CD4-positive, alpha-beta T cell (primary cell): ENCODE data around the gene VWA8. TPM values are rescaled to one million over a fixed set of nuclear protein-coding genes. Genes with fewer than 3 reads are reported as not detected.
"Not testable (repeated sequence)": the region's sequence is repeated elsewhere in the genome, so short reads cannot be mapped to it uniquely, and the experiment has no call there.

ENCODE experiments used
- ATAC-seq: fragments of 200-7000 bp; cut with Tn5 transposase; one replicate; pipeline ENCODE4 v1.10.0; 2022; ENCODE audit warnings: mild to moderate bottlenecking; ENCODE audit not compliant: poor library complexity
- CTCF ChIA-PET: fragments of 350-600 bp; sonication (Branson Sonifier 250); formaldehyde crosslinking; loops from one replicate; lab custom pipeline; 2021; ENCODE audit warnings: antibody characterized with exemption, inconsistent platforms; lab: Charles Lee
- POLR2A ChIA-PET: fragments of 350-600 bp; sonication (Branson Sonifier 250); formaldehyde crosslinking; loops from one replicate; lab custom pipeline; 2021; ENCODE audit warnings: antibody characterized with exemption, inconsistent platforms; lab: Charles Lee
- DNase-seq, 14 experiments: peaks; one replicate each; pipeline ENCODE4 v3.0.0-alpha.2; 2013 to 2020; ENCODE audit warnings: mixed read lengths in 2 of 14
- H3K27ac ChIP-seq, 2 donors: one replicate each; pipeline versions ENCODE4 v1.5.1 to v1.7.0; 2013; ENCODE audit warnings: low read length in 2 of 2, low read depth in 1 of 2, mild to moderate bottlenecking in 1 of 2
- H3K27me3 ChIP-seq, 2 experiments: 1 replicate in 1 of 2; 2 replicates in 1 of 2; pipeline versions ENCODE4 v1.6.1 to v1.7.0; 2013; ENCODE audit warnings: low read length in 2 of 2, control low read depth in 1 of 2, mild to moderate bottlenecking in 1 of 2, moderate library complexity in 1 of 2; ENCODE audit not compliant: insufficient read depth in 2 of 2, control insufficient read depth in 1 of 2
- H3K36me3 ChIP-seq: one replicate; pipeline ENCODE4 v1.6.1; 2013; ENCODE audit warnings: low read length, control low read depth; ENCODE audit not compliant: insufficient read depth
- H3K4me1 ChIP-seq: one replicate; pipeline ENCODE4 v1.6.1; 2013; ENCODE audit warnings: low read length, control low read depth; ENCODE audit not compliant: insufficient read depth
- H3K4me3 ChIP-seq: one replicate; pipeline ENCODE4 v1.5.1; 2013; ENCODE audit warnings: mild to moderate bottlenecking, low read length, moderate library complexity
- H3K9me3 ChIP-seq, 2 experiments: 1 replicate in 1 of 2; 2 replicates in 1 of 2; pipeline versions ENCODE4 v1.6.1 to v1.7.0; 2013; ENCODE audit warnings: low read length in 2 of 2, mild to moderate bottlenecking in 2 of 2, control low read depth in 1 of 2, moderate library complexity in 1 of 2; ENCODE audit not compliant: control insufficient read depth in 1 of 2, insufficient read depth in 1 of 2
- H3K27ac Mint-ChIP-seq: one replicate; pipeline ENCODE4 v1.8.0; 2020; ENCODE audit warnings: mixed read lengths
- H3K27me3 Mint-ChIP-seq: one replicate; pipeline ENCODE4 v1.8.0; 2021; ENCODE audit warnings: mixed read lengths
- H3K36me3 Mint-ChIP-seq: one replicate; pipeline ENCODE4 v1.8.0; 2021; ENCODE audit warnings: low read depth, mixed read lengths
- H3K4me1 Mint-ChIP-seq: one replicate; pipeline ENCODE4 v1.8.0; 2021; ENCODE audit warnings: low read depth, mixed read lengths
- H3K4me3 Mint-ChIP-seq: one replicate; pipeline ENCODE4 v1.8.0; 2020; ENCODE audit warnings: mild to moderate bottlenecking, mixed read lengths
- H3K9me3 Mint-ChIP-seq: one replicate; pipeline ENCODE4 v1.8.0; 2020; ENCODE audit warnings: mixed read lengths
- CTCF ChIP-seq: fragments of 200-600 bp; IDR thresholded peaks from one replicate; pipeline ENCODE4 v1.8.0; 2022; ENCODE audit warnings: antibody characterized with exemption, mild to moderate bottlenecking
- intact Hi-C, 2 experiments: fragments of 100-400 bp; cut with DNase I in 1 of 2; cut with micrococcal nuclease in 1 of 2; formaldehyde crosslinking; loops; one replicate each; pipeline versions ENCODE4 v1.15.1 to v1.9.0; 2023 to 2025; cut with DNase I, micrococcal nuclease
- total RNA-seq, 174 experiments: library from RNA in 2 of 174; stranded (reverse) in 2 of 174; gene quantifications; one replicate each; pipeline ENCODE4 v1.2.3 and lab custom pipeline; 2021 to 2026

The VWA8 gene
- total RNA-seq, 2 experiments from 2014 or later, result 18.7 to 19.0 TPM

DNA sequence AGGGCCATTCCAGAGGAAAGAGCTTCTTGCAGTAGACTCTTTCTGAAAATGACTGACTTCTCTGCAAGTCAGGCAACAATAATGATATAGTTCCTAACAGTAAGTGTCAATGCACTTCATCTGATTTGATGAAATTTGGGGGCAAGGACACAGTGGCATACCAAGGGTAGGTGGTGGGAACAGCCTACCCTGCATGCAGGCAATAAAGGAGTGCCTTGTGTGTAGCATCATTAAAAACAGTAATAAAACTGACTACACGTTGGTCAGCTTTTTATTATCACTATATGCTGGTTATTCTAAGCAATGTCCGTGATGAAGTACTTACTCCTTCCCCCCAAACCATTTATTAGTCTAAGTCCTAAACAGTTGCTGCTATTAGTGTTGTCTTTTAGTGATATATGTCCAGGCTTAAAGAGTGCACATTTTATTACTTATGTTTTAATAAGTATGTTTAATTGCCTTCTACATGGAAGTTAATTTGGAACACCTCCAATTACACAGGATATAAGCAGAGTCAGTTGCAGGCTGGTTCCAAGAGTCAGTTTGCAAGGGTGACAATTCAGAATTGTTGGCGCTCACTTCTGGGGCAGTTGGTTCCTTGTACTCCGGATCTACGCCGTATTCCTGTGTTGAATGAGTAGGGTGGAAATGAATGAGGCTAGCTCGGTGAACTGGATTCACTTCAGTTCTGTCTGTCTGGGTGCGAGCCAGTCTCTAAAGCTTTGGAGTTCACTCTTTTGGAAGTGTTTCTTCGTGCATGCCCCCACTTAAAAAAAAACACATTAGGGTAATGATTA lies 419.6 kb downstream of the VWA8 start:
- Histone ChIP-seq H3K4me3 (no peak overlapping the region), H3K27ac (no peak overlapping the region), H3K36me3 (no peaks in the 10 kb centered on the region), H3K27me3 (no peaks in the 10 kb centered on the region), H3K9me3 (peaks cover 0 to 8% of the 10 kb centered on the region in 2 experiments), H3K4me1 (peaks cover 13% of the 10 kb centered on the region)
- Mint-ChIP-seq H3K27ac (peak overlapping the region; percentile 77), H3K4me3 (peak overlapping the region; percentile 54), H3K27me3 (no peaks in the 10 kb centered on the region), H3K9me3 (peaks cover 2% of the 10 kb centered on the region), H3K4me1 (peaks cover 30% of the 10 kb centered on the region), H3K36me3 (peaks cover 7% of the 10 kb centered on the region)
- POLR2A ChIA-PET, result no interaction called here
- no peak for TF ChIP-seq CTCF
- no peak for DNase-seq
- no peak for ATAC-seq
- intact Hi-C loops, result loop anchor here in 1 of 2 experiments (5.0 kb wide), 1 partner anchor 79 kb away; no protein-coding TSS in a partner anchor
- CTCF ChIA-PET, result no interaction called here

GRCh38 chr13:41540240-41540639 lies 420.7 kb downstream of the VWA8 start:
- H3K27ac ChIP-seq, H3K27me3 ChIP-seq, H3K36me3 Mint-ChIP-seq, H3K36me3 ChIP-seq, POLR2A ChIA-PET, ATAC-seq, CTCF ChIA-PET, H3K9me3 Mint-ChIP-seq, H3K9me3 ChIP-seq, H3K4me3 ChIP-seq, H3K27me3 Mint-ChIP-seq: not testable (repeated sequence)
- intact Hi-C loops, result loop anchor here in 1 of 2 experiments (5.0 kb wide), 1 partner anchor 78 kb away; no protein-coding TSS in a partner anchor
- peaks cover 13% of the 10 kb centered on the region for H3K4me1 ChIP-seq
- Mint-ChIP-seq H3K27ac (peak overlapping the region; percentile 77), H3K4me3 (peak overlapping the region; percentile 54), H3K4me1 (peaks cover 27% of the 10 kb centered on the region)
- peak; percentile 10 to 77 (median 58) for DNase-seq

GRCh38 chr13:41533266-41534052 lies 427.4 kb downstream of the VWA8 start:
- no peak for ATAC-seq
- intact Hi-C loops, result no loop called here
- no peaks in the 10 kb centered on the region for H3K9me3 Mint-ChIP-seq
- no peak overlapping the region for H3K4me3 ChIP-seq
- ChIA-PET CTCF (no interaction called here), POLR2A (interaction anchor here (0.6 kb wide), 1 partner anchor 46 kb away, joined by 4 read pairs; no protein-coding TSS in a partner anchor)
- TF ChIP-seq CTCF, result no peak
- no peaks in the 10 kb centered on the region for H3K9me3 ChIP-seq
- no peak overlapping the region for H3K27ac Mint-ChIP-seq
- no peak overlapping the region for H3K27ac ChIP-seq
- no peaks in the 10 kb centered on the region for H3K36me3 ChIP-seq
- H3K4me1 Mint-ChIP-seq, result no peaks in the 10 kb centered on the region
- H3K36me3 Mint-ChIP-seq, result no peaks in the 10 kb centered on the region
- no peak for DNase-seq
- no peaks in the 10 kb centered on the region for H3K4me1 ChIP-seq
- no peaks in the 10 kb centered on the region for H3K27me3 ChIP-seq
- H3K4me3 Mint-ChIP-seq, result no peak overlapping the region
- H3K27me3 Mint-ChIP-seq, result no peaks in the 10 kb centered on the region
